SK-N-SH treated with all-trans-retinoic acid at 6 μM for 48 hours (cell line): Measurements from ENCODE around the gene ARHGEF2.

Source experiments
- ARNTL ChIP-seq: fragments of 450-650 bp; formaldehyde crosslinking; IDR thresholded peaks from 2 replicates; pipeline ENCODE4 v1.5.0; 2020; ENCODE audit warnings: low read depth, mild to moderate bottlenecking, moderate library complexity, borderline replicate concordance
- BACH2 ChIP-seq: fragments of 250-450 bp; sonication (Bioruptor Pico); IDR thresholded peaks from 2 replicates; pipeline ENCODE4 v1.9.0; 2021; ENCODE audit warnings: mild to moderate bottlenecking, borderline replicate concordance
- ESRRG ChIP-seq: fragments of 250-450 bp; sonication (Bioruptor Pico); IDR thresholded peaks from 2 replicates; pipeline ENCODE4 v1.6.1; 2021; ENCODE audit warnings: mild to moderate bottlenecking
- ZFP3 ChIP-seq: fragments of 250-450 bp; sonication (Bioruptor Pico); IDR thresholded peaks from 2 replicates; pipeline ENCODE4 v1.5.0; 2020; ENCODE audit warnings: mild to moderate bottlenecking, moderate library complexity
- TF ChIP-seq, protein P1 (sequence below): fragments of 250-450 bp; sonication (Bioruptor Pico); IDR thresholded peaks from 2 replicates; pipeline ENCODE4 v1.5.1; 2020; ENCODE audit warnings: low read depth, mild to moderate bottlenecking, moderate library complexity

DNA sequence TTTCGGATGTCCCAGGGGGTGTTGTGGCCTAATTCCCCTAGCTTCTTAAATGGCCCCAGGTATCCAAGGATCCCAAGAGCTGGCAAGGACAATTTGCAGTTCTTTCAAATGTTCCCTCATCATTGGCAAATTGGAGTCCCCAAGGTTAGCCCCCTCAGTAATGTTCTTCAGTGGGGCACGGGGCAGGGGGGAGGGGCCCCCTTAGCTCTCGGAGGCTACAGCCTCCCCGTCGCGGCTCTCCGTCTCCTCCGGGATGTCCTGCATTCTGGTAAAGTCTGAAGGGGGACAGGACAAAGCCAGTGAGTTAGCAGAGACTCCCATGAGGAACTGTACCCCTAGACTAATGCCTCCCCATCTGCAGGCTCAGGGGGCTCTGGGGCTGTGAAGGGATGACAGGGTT lies 30.6 kb downstream of the ARHGEF2 start:
- TF ChIP-seq, protein P1, sequence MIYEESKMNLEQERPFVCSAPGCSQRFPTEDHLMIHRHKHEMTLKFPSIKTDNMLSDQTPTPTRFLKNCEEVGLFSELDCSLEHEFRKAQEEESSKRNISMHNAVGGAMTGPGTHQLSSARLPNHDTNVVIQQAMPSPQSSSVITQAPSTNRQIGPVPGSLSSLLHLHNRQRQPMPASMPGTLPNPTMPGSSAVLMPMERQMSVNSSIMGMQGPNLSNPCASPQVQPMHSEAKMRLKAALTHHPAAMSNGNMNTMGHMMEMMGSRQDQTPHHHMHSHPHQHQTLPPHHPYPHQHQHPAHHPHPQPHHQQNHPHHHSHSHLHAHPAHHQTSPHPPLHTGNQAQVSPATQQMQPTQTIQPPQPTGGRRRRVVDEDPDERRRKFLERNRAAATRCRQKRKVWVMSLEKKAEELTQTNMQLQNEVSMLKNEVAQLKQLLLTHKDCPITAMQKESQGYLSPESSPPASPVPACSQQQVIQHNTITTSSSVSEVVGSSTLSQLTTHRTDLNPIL: no peak
- no peak for TF ChIP-seq ESRRG (CRISPR knock-in tag)
- TF ChIP-seq ZFP3 (CRISPR knock-in tag): no peak
- TF ChIP-seq ARNTL (CRISPR knock-in tag): no peak
- no peak for TF ChIP-seq BACH2 (CRISPR knock-in tag)
